ENCODE results near the gene CHD9NB.

The CHD9NB gene

DNA sequence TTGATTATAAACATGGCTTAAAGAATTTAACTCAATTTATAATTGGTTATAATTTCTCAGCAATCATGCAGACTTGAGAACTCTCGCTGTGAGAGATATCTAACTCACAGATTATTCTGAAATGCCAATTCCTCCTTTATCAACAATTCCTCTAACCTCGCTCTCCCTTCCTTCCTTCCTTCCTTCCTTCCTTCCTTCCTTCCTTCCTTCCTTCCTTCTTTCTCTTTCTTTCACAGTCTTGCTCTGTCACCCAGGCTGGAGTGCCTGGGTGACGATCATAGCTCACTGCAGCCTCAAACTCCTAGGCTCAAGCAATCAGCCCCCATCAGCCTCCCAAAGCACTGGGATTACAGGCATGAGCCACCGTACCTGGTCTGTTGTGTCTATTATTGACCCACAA is 44.5 kb upstream of the CHD9NB start:
- Mint-ChIP-seq H3K27ac (peak overlapping the region; percentile 60 to 85 (median 76)), H3K4me3 (no peak overlapping the region), H3K36me3 (ENCODE audit: low read depth) (no peaks in the 10 kb centered on the region), H3K9me3 (no peaks in the 10 kb centered on the region), H3K4me1 (peaks cover 56% of the 10 kb centered on the region), H3K27me3 (ENCODE audit: low read depth) (no peaks in the 10 kb centered on the region)
- TF ChIP-seq, protein P1, sequence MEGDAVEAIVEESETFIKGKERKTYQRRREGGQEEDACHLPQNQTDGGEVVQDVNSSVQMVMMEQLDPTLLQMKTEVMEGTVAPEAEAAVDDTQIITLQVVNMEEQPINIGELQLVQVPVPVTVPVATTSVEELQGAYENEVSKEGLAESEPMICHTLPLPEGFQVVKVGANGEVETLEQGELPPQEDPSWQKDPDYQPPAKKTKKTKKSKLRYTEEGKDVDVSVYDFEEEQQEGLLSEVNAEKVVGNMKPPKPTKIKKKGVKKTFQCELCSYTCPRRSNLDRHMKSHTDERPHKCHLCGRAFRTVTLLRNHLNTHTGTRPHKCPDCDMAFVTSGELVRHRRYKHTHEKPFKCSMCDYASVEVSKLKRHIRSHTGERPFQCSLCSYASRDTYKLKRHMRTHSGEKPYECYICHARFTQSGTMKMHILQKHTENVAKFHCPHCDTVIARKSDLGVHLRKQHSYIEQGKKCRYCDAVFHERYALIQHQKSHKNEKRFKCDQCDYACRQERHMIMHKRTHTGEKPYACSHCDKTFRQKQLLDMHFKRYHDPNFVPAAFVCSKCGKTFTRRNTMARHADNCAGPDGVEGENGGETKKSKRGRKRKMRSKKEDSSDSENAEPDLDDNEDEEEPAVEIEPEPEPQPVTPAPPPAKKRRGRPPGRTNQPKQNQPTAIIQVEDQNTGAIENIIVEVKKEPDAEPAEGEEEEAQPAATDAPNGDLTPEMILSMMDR (IDR thresholded peaks at IDR 0.05; ENCODE audit: unreplicated experiment in 3 of 3), result no peak

DNA sequence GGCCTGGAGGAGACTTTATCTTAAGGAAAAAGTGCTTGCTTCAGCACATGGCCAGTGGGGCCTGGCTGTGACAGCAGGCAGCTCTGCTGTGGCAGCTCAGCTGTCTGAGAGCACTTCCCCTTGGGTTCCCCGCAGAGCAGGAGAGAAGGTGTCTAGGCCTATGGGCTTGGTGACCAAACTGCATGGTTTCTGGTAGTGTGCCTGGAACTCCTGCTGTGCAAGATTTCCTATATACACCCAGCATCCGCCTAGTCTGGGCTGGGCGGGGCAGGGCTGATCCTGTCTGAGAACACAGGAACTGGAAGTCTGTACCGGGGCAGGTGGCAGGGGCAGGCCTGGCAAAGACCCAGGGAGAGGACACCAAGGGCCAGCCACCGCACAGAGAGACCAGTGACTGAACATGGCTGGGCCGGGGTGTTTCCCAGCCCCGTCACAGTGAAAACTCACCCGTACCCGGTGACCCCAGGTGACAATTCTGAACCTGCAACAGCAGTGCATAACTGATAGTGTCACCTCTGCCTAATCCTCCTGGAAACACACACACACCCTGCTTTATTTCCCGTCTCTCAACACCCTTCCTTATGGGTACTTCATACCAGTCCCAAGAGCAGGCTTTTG is 41.4 kb upstream of the CHD9NB start:
- H3K36me3 Mint-ChIP-seq (ENCODE audit: low read depth), result no peaks in the 10 kb centered on the region
- peaks cover 69% of the 10 kb centered on the region for H3K4me1 Mint-ChIP-seq
- H3K9me3 Mint-ChIP-seq, result no peaks in the 10 kb centered on the region
- H3K27me3 Mint-ChIP-seq (ENCODE audit: low read depth), result no peaks in the 10 kb centered on the region
- no peak overlapping the region for H3K4me3 Mint-ChIP-seq
- TF ChIP-seq, protein P1 (IDR thresholded peaks at IDR 0.05; ENCODE audit: unreplicated experiment in 3 of 3), result no peak
- peak overlapping the region; percentile 30 to 95 (median 32) for H3K27ac Mint-ChIP-seq

DNA sequence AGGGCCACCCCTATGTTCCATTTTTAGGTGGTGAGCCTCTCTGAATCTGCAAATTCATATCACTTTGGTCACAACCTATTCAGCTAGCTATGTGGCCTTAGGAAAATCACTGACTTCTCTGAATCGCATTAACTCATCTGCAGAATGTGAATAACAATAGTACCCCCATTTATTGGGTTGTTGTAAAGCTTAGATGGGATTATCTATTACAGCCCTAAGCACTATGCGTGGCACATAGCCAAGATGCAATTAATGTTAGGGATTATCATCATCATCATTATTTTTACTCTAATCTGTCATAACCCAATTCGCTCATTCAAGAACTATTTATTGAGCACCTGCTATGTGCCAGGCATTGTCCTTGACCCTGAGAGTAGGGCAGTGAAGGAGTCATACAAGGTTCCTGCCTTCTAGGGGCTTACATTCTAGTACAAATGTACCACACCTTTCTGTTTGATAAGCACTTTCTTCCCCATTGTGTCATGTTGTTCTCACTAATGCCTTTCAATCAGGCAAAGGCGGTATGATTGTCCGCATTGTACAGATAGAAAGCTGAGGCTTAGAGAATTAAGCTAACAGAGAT is 40.6 kb upstream of the CHD9NB start:
- H3K27me3 Mint-ChIP-seq (ENCODE audit: low read depth), result no peaks in the 10 kb centered on the region
- peak overlapping the region; percentile 30 to 95 (median 32) for H3K27ac Mint-ChIP-seq
- no peak overlapping the region for H3K4me3 Mint-ChIP-seq
- H3K9me3 Mint-ChIP-seq, result no peaks in the 10 kb centered on the region
- TF ChIP-seq, protein P1 (IDR thresholded peaks at IDR 0.05; ENCODE audit: unreplicated experiment in 3 of 3), result no peak
- H3K36me3 Mint-ChIP-seq (ENCODE audit: low read depth), result no peaks in the 10 kb centered on the region
- H3K4me1 Mint-ChIP-seq, result peaks cover 60% of the 10 kb centered on the region

DNA sequence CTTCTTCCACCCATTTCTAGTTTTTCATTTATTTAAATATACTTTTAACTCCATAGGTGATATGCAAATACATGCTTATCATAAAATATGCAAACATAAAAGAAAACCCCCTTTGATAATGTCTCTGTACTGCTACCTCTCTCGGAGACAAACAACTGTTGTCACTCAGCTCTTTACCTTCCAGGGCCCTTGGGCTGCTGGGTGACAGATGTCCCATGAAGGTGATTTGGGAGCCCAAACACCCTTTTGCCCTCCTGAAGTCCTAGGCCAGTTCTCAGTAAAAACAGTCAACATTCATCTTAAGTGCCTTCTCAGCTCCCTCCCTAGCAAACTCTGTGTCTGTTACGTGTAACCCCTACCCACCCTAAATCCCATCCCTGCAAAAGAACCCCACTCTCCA is 39.6 kb upstream of the CHD9NB start:
- TF ChIP-seq, protein P1 (IDR thresholded peaks at IDR 0.05; ENCODE audit: unreplicated experiment in 3 of 3), result no peak
- H3K4me1 Mint-ChIP-seq, result peaks cover 59% of the 10 kb centered on the region
- peak overlapping the region in 1 of 3 experiments; percentile 35 for H3K4me3 Mint-ChIP-seq
- no peaks in the 10 kb centered on the region for H3K9me3 Mint-ChIP-seq
- no peaks in the 10 kb centered on the region for H3K27me3 Mint-ChIP-seq (ENCODE audit: low read depth)
- H3K36me3 Mint-ChIP-seq (ENCODE audit: low read depth), result no peaks in the 10 kb centered on the region
- peak overlapping the region; percentile 70 to 95 (median 90) for H3K27ac Mint-ChIP-seq

DNA sequence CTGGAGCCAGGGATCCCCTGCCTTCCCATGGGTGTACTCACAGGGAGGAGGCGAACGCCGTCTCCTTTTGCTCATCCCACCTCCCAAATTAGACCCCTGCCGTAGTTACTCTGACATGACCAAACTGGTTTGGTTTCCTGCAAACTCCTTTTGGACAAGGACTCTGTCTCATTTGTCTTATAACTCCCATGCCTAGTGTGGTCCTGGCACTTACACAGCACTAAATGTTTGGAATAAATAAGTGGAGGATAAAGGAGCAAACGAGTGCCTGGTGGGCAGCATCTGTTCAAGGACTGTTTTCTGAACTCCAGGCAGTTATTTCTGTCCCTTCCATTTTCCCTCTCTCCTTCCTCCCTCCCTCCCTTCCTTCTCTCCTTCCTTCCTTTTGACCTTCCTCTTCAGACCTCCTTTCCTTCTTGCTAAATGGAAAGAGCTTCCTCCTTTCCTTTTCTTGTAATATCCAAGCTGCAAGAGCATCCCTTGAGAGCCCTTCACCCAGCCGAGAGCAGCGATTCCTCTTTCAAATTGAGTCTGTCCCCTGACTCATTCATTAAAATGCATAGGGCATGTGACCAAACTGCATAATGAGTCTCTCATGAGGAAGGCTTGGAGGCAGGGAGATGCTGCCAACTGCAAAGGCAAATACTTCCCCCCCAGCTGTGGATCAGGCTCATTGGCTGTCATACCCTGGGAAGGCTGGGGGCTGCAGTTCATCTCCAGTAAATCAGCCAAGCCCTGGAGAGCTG is 38.9 kb upstream of the CHD9NB start:
- H3K27ac Mint-ChIP-seq, result peak overlapping the region; percentile 83 to 95 (median 90)
- peak overlapping the region; percentile 27 to 77 (median 68) for H3K4me3 Mint-ChIP-seq
- H3K36me3 Mint-ChIP-seq (ENCODE audit: low read depth), result no peaks in the 10 kb centered on the region
- no peaks in the 10 kb centered on the region for H3K27me3 Mint-ChIP-seq (ENCODE audit: low read depth)
- TF ChIP-seq, protein P1 (IDR thresholded peaks at IDR 0.05; ENCODE audit: unreplicated experiment in 3 of 3), result no peak
- no peaks in the 10 kb centered on the region for H3K9me3 Mint-ChIP-seq
- H3K4me1 Mint-ChIP-seq, result peaks cover 63% of the 10 kb centered on the region
